ENCODE data around the gene DCTN3. TPM values are rescaled to one million over a fixed set of nuclear protein-coding genes. Genes with fewer than 3 reads are reported as not detected.

Gene DCTN3
- total and polyA plus RNA-seq, 4 donors, result 39.8 to 86.3 (median 70.3) TPM

GRCh38 chr9:34576597-34577399 lies 43.5 kb downstream of the DCTN3 start:
- 55 to 60% methylated on average over 14 of the region's 14 CpGs for WGBS, 2 donors
- ATAC-seq (ENCODE audit: insufficient read depth, low FRiP score) (no peak), DNase-seq (peak in 1 of 3 donors; percentile 46)
- H3K4me3 ChIP-seq, result no peak overlapping the region
- no peak overlapping the region for H3K27ac ChIP-seq (ENCODE audit: low read depth in 1 of 2, low read length in 1 of 2)
- peaks cover 0 to 87% (median 32%) of the 10 kb centered on the region in 5 donors for H3K4me1 ChIP-seq (ENCODE audit: control insufficient read depth in 5 of 5, insufficient read depth in 5 of 5, low read length in 5 of 5)
- H3K36me3 ChIP-seq (ENCODE audit: control insufficient read depth in 4 of 4, insufficient read depth in 4 of 4, low read length in 4 of 4), result peaks cover 0 to 7% (median 0%) of the 10 kb centered on the region in 4 donors
- H3K27me3 ChIP-seq (ENCODE audit: control insufficient read depth in 3 of 3, insufficient read depth in 3 of 3, low read length in 2 of 3), result peaks cover 2 to 41% (median 5%) of the 10 kb centered on the region in 3 donors
- no peak overlapping the region for H3K9ac ChIP-seq (ENCODE audit: insufficient read depth in 1 of 2, low read length in 2 of 2)
- H3K9me3 ChIP-seq (ENCODE audit: control insufficient read depth in 4 of 4, insufficient read depth in 3 of 4, low read length in 3 of 4), result peaks cover 0 to 2% (median 0%) of the 10 kb centered on the region in 4 donors
- no peak for TF ChIP-seq CTCF (IDR thresholded peaks at IDR 0.05; ENCODE audit: control extremely low read depth, extremely low read depth)

GRCh38 chr9:34575862-34576596 lies 44.3 kb downstream of the DCTN3 start:
- Histone ChIP-seq H3K4me1 (ENCODE audit: control insufficient read depth in 5 of 5, insufficient read depth in 5 of 5, low read length in 5 of 5) (peaks cover 0 to 90% (median 32%) of the 10 kb centered on the region in 5 donors), H3K36me3 (ENCODE audit: control insufficient read depth in 4 of 4, insufficient read depth in 4 of 4, low read length in 4 of 4) (peaks cover 0 to 7% (median 0%) of the 10 kb centered on the region in 4 donors), H3K27ac (ENCODE audit: low read depth in 1 of 2, low read length in 1 of 2) (no peak overlapping the region), H3K4me3 (no peak overlapping the region), H3K27me3 (ENCODE audit: control insufficient read depth in 3 of 3, insufficient read depth in 3 of 3, low read length in 2 of 3) (peaks cover 2 to 41% (median 5%) of the 10 kb centered on the region in 3 donors), H3K9me3 (ENCODE audit: control insufficient read depth in 4 of 4, insufficient read depth in 3 of 4, low read length in 3 of 4) (peaks cover 0 to 2% (median 0%) of the 10 kb centered on the region in 4 donors), H3K9ac (ENCODE audit: insufficient read depth in 1 of 2, low read length in 2 of 2) (no peak overlapping the region)
- 63 to 70% methylated on average over 21 of the region's 21 CpGs for WGBS, 2 donors
- TF ChIP-seq CTCF (IDR thresholded peaks at IDR 0.05; ENCODE audit: control extremely low read depth, extremely low read depth), result no peak
- ATAC-seq (ENCODE audit: insufficient read depth, low FRiP score) (no peak), DNase-seq (no peak)

GRCh38 chr9:34575241-34575640 lies 45.1 kb downstream of the DCTN3 start:
- Histone ChIP-seq H3K9ac (ENCODE audit: insufficient read depth in 1 of 2, low read length in 2 of 2) (no peak overlapping the region), H3K27ac (ENCODE audit: low read depth in 1 of 2, low read length in 1 of 2) (no peak overlapping the region), H3K36me3 (ENCODE audit: control insufficient read depth in 4 of 4, insufficient read depth in 4 of 4, low read length in 4 of 4) (peaks cover 0 to 7% (median 0%) of the 10 kb centered on the region in 4 donors), H3K27me3 (ENCODE audit: control insufficient read depth in 3 of 3, insufficient read depth in 3 of 3, low read length in 2 of 3) (peaks cover 2 to 41% (median 5%) of the 10 kb centered on the region in 3 donors), H3K4me3 (no peak overlapping the region), H3K9me3 (ENCODE audit: control insufficient read depth in 4 of 4, insufficient read depth in 3 of 4, low read length in 3 of 4) (peaks cover 0 to 2% (median 0%) of the 10 kb centered on the region in 4 donors), H3K4me1 (ENCODE audit: control insufficient read depth in 5 of 5, insufficient read depth in 5 of 5, low read length in 5 of 5) (peaks cover 0 to 90% (median 36%) of the 10 kb centered on the region in 5 donors)
- 47 to 55% methylated on average over 8 of the region's 8 CpGs for WGBS, 2 donors
- ATAC-seq (ENCODE audit: insufficient read depth, low FRiP score), result no peak
- no peak for TF ChIP-seq CTCF (IDR thresholded peaks at IDR 0.05; ENCODE audit: control extremely low read depth, extremely low read depth)
- peak; percentile 68 to 92 (median 83) for DNase-seq

Measured in lung (tissue), 12 donors.